WTC11 (cell line): ENCODE data around the gene LTA4H. TPM values are rescaled to one million over a fixed set of nuclear protein-coding genes. Genes with fewer than 3 reads are reported as not detected.

Experiments used
- ATAC-seq: fragments of 200-7000 bp; cut with Tn5 transposase; 2 replicates; pipeline ENCODE4 v1.10.0; 2021; ENCODE audit warnings: mild to moderate bottlenecking, moderate library complexity
- CTCF ChIA-PET: fragments of 300-600 bp; sonication (Branson Sonifier 250); formaldehyde crosslinking; loops from one replicate; lab custom pipeline; 2021; ENCODE audit warnings: antibody characterized with exemption; lab: Charles Lee
- POLR2A ChIA-PET: fragments of 350-600 bp; sonication (Branson Sonifier 250); formaldehyde crosslinking; loops from one replicate; lab custom pipeline; 2021; ENCODE audit warnings: antibody characterized with exemption; lab: Charles Lee
- DNase-seq: peaks from one replicate; pipeline ENCODE4 v3.0.0; 2021; ENCODE audit warnings: low spot score
- H3K27ac Mint-ChIP-seq: 2 replicates; pipeline ENCODE4 v1.8.0; 2021; ENCODE audit warnings: mixed read lengths
- H3K27me3 Mint-ChIP-seq: 2 replicates; pipeline ENCODE4 v1.8.0; 2021; ENCODE audit warnings: low read depth, mild to moderate bottlenecking, moderate library complexity, mixed read lengths
- H3K36me3 Mint-ChIP-seq: 2 replicates; pipeline ENCODE4 v1.8.0; 2021; ENCODE audit warnings: mixed read lengths
- H3K4me1 Mint-ChIP-seq: 2 replicates; pipeline ENCODE4 v1.8.0; 2022; ENCODE audit warnings: mixed read lengths
- H3K4me3 Mint-ChIP-seq: 2 replicates; pipeline ENCODE4 v1.8.0; 2021; ENCODE audit warnings: mild to moderate bottlenecking, moderate library complexity, mixed read lengths
- H3K9me3 Mint-ChIP-seq: 2 replicates; pipeline ENCODE4 v1.8.0; 2021; ENCODE audit warnings: mixed read lengths
- ATF1 ChIP-seq: sonication (generic); formaldehyde crosslinking; IDR thresholded peaks from 2 replicates; pipeline ENCODE4 v1.8.1; 2023; ENCODE audit warnings: mild to moderate bottlenecking, moderate library complexity, missing genetic modification reagents
- CBFB ChIP-seq: sonication (generic); formaldehyde crosslinking; IDR thresholded peaks from 2 replicates; pipeline ENCODE4 v1.8.1; 2022; ENCODE audit warnings: mild to moderate bottlenecking, low read depth, missing genetic modification reagents
- HMGA2 ChIP-seq: fragments of 250-450 bp; sonication (Bioruptor Pico); IDR thresholded peaks from 2 replicates; pipeline ENCODE4 v1.4.0; 2021; ENCODE audit warnings: mild to moderate bottlenecking, moderate library complexity
- JUN ChIP-seq: sonication (generic); formaldehyde crosslinking; IDR thresholded peaks from 2 replicates; pipeline ENCODE4 v1.8.0; 2023; ENCODE audit warnings: mild to moderate bottlenecking, missing genetic modification reagents
- SMAD4 ChIP-seq: sonication (generic); formaldehyde crosslinking; IDR thresholded peaks from 2 replicates; pipeline ENCODE4 v1.8.0; 2022; ENCODE audit warnings: mild to moderate bottlenecking, missing genetic modification reagents
- SOX15 ChIP-seq: fragments of 250-450 bp; sonication (Bioruptor Pico); IDR thresholded peaks from 2 replicates; pipeline ENCODE4 v1.9.0; 2021; ENCODE audit warnings: mild to moderate bottlenecking
- TP53 ChIP-seq: sonication (generic); formaldehyde crosslinking; IDR thresholded peaks from 2 replicates; pipeline ENCODE4 v1.8.1; 2023; ENCODE audit warnings: mild to moderate bottlenecking, missing genetic modification reagents
- ZBTB21 ChIP-seq: sonication (generic); formaldehyde crosslinking; IDR thresholded peaks from 2 replicates; pipeline ENCODE4 v1.8.1; 2023; ENCODE audit warnings: mild to moderate bottlenecking, missing genetic modification reagents, borderline replicate concordance
- ZNF121 ChIP-seq: sonication (generic); formaldehyde crosslinking; IDR thresholded peaks from 2 replicates; pipeline ENCODE4 v1.8.0; 2023; ENCODE audit warnings: missing genetic modification reagents
- ZNF138 ChIP-seq: sonication (generic); formaldehyde crosslinking; conservative IDR thresholded peaks from 2 replicates; pipeline ENCODE4 v1.8.1; 2022; ENCODE audit warnings: mild to moderate bottlenecking, moderate library complexity, missing genetic modification reagents
- ZNF317 ChIP-seq: sonication (generic); formaldehyde crosslinking; IDR thresholded peaks from 2 replicates; pipeline ENCODE4 v1.8.1; 2023; ENCODE audit warnings: low read depth, mild to moderate bottlenecking, moderate library complexity, missing genetic modification reagents, borderline replicate concordance
- total RNA-seq: library from RNA; stranded (reverse); gene quantifications from 3 replicates; pipeline ENCODE4 v1.2.3, GENCODE V29; 2021
- TF ChIP-seq, protein P1 (sequence below): fragments of 250-450 bp; sonication (Bioruptor Pico); IDR thresholded peaks from 2 replicates; pipeline ENCODE4 v1.9.0; 2021; ENCODE audit warnings: mild to moderate bottlenecking, borderline replicate concordance
- TF ChIP-seq, protein P2 (sequence below): sonication (generic); formaldehyde crosslinking; IDR thresholded peaks from 2 replicates; pipeline ENCODE4 v1.8.1; 2022; ENCODE audit warnings: mild to moderate bottlenecking, missing genetic modification reagents, moderate library complexity, borderline replicate concordance
- TF ChIP-seq, protein P3 (sequence below): sonication (generic); formaldehyde crosslinking; IDR thresholded peaks from 2 replicates; pipeline ENCODE4 v1.8.1; 2023; ENCODE audit warnings: mild to moderate bottlenecking, missing genetic modification reagents
- TF ChIP-seq, protein P4 (sequence below): sonication (generic); formaldehyde crosslinking; IDR thresholded peaks from 2 replicates; pipeline ENCODE4 v1.8.1; 2023; ENCODE audit warnings: mild to moderate bottlenecking, missing genetic modification reagents, moderate library complexity

Gene LTA4H
- total RNA-seq, 1 experiment from 2014 or later = 134 TPM

DNA sequence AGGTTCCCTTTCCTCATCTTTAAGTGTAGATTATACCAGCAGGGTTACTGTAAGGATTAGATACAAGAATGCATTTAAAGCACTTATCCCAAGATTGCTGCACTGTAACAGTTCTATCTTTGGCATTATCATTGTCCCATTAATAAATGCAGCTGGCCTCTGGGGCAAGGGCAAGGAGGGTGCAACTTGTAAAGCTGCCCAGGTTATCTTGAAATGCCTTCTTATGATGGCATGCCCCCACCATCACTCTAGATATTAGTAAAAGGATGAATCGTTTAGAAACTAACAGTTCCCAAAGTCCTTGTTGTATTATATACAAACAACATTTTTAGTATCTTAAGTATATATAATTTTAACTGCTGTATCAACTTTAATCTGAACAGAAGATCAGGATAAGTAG is 6.8 kb downstream of the LTA4H start (continued):
- TF ChIP-seq, protein P1, sequence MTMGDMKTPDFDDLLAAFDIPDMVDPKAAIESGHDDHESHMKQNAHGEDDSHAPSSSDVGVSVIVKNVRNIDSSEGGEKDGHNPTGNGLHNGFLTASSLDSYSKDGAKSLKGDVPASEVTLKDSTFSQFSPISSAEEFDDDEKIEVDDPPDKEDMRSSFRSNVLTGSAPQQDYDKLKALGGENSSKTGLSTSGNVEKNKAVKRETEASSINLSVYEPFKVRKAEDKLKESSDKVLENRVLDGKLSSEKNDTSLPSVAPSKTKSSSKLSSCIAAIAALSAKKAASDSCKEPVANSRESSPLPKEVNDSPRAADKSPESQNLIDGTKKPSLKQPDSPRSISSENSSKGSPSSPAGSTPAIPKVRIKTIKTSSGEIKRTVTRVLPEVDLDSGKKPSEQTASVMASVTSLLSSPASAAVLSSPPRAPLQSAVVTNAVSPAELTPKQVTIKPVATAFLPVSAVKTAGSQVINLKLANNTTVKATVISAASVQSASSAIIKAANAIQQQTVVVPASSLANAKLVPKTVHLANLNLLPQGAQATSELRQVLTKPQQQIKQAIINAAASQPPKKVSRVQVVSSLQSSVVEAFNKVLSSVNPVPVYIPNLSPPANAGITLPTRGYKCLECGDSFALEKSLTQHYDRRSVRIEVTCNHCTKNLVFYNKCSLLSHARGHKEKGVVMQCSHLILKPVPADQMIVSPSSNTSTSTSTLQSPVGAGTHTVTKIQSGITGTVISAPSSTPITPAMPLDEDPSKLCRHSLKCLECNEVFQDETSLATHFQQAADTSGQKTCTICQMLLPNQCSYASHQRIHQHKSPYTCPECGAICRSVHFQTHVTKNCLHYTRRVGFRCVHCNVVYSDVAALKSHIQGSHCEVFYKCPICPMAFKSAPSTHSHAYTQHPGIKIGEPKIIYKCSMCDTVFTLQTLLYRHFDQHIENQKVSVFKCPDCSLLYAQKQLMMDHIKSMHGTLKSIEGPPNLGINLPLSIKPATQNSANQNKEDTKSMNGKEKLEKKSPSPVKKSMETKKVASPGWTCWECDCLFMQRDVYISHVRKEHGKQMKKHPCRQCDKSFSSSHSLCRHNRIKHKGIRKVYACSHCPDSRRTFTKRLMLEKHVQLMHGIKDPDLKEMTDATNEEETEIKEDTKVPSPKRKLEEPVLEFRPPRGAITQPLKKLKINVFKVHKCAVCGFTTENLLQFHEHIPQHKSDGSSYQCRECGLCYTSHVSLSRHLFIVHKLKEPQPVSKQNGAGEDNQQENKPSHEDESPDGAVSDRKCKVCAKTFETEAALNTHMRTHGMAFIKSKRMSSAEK (CRISPR knock-in tag) = no peak
- TF ChIP-seq, protein P2, sequence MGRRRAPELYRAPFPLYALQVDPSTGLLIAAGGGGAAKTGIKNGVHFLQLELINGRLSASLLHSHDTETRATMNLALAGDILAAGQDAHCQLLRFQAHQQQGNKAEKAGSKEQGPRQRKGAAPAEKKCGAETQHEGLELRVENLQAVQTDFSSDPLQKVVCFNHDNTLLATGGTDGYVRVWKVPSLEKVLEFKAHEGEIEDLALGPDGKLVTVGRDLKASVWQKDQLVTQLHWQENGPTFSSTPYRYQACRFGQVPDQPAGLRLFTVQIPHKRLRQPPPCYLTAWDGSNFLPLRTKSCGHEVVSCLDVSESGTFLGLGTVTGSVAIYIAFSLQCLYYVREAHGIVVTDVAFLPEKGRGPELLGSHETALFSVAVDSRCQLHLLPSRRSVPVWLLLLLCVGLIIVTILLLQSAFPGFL (CRISPR knock-in tag) = no peak
- TF ChIP-seq HMGA2 (CRISPR knock-in tag) = no peak
- no peak for TF ChIP-seq ATF1
- TF ChIP-seq TP53 = no peak
- TF ChIP-seq, protein P3, sequence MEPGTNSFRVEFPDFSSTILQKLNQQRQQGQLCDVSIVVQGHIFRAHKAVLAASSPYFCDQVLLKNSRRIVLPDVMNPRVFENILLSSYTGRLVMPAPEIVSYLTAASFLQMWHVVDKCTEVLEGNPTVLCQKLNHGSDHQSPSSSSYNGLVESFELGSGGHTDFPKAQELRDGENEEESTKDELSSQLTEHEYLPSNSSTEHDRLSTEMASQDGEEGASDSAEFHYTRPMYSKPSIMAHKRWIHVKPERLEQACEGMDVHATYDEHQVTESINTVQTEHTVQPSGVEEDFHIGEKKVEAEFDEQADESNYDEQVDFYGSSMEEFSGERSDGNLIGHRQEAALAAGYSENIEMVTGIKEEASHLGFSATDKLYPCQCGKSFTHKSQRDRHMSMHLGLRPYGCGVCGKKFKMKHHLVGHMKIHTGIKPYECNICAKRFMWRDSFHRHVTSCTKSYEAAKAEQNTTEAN (CRISPR knock-in tag) = no peak
- TF ChIP-seq ZNF317 (CRISPR knock-in tag) = no peak
- no peak for TF ChIP-seq SMAD4 (CRISPR knock-in tag)
- no peak for TF ChIP-seq JUN (CRISPR knock-in tag)
- TF ChIP-seq SOX15 (CRISPR knock-in tag) = no peak
- TF ChIP-seq ZNF138 (CRISPR knock-in tag) = no peak
- TF ChIP-seq CBFB (CRISPR knock-in tag) = no peak
- TF ChIP-seq, protein P4, sequence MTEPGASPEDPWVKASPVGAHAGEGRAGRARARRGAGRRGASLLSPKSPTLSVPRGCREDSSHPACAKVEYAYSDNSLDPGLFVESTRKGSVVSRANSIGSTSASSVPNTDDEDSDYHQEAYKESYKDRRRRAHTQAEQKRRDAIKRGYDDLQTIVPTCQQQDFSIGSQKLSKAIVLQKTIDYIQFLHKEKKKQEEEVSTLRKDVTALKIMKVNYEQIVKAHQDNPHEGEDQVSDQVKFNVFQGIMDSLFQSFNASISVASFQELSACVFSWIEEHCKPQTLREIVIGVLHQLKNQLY = no peak

DNA sequence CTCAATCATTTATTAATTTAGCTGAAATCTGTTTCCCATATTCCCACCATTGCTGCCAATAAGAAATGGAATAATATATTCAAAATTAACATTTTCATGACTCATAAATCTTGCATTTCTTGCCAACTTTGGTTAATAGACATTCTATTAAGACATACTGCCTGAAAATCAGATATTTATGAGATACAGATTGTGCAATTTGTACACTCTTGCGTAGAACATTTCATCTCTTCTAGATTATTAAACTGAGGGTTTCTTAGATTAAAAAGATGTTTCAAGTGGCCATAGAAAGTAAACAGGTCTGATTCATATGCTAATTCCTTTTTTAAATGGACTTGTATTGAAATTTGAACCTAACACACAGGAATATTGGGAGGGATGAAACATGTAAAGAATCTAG is 9.1 kb downstream of the LTA4H start:
- DNase-seq = no peak
- no peaks in the 10 kb centered on the region for H3K9me3 Mint-ChIP-seq
- H3K27me3 Mint-ChIP-seq = no peaks in the 10 kb centered on the region
- ChIA-PET POLR2A (no interaction called here), CTCF (no interaction called here)
- H3K27ac Mint-ChIP-seq = no peak overlapping the region
- H3K36me3 Mint-ChIP-seq = peaks cover 57% of the 10 kb centered on the region
- no peak for TF ChIP-seq ZBTB21
- H3K4me1 Mint-ChIP-seq = no peaks in the 10 kb centered on the region
- H3K4me3 Mint-ChIP-seq = no peak overlapping the region
- ATAC-seq = no peak

DNA sequence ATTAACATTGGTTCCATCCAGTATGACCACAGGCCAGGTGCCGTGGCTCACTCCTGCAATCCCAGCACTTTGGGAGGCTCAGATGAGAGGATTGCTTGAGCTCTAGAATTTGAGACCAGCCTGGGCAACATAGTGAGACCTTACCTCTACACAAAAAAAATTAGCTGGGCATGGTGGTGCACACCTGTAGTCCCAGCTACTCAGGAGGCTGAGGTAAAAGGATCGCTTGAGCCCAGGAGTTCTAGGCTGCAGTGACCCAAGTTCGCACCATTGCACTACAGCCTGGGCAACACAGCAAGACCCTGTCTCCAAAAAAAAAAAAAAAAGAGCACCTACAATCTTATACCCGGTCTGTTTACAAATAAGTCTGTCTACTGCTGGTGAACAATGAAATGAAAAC is 9.9 kb downstream of the LTA4H start:
- POLR2A ChIA-PET = no interaction called here

More for the DNA sequence above, 9.9 kb downstream of the LTA4H start:
- no peaks in the 10 kb centered on the region for H3K27me3 Mint-ChIP-seq
- H3K4me3 Mint-ChIP-seq = no peak overlapping the region
- peak; percentile 84 for TF ChIP-seq ZNF121 (CRISPR knock-in tag)
- no peak for TF ChIP-seq ZBTB21
- no peaks in the 10 kb centered on the region for H3K4me1 Mint-ChIP-seq
- no peaks in the 10 kb centered on the region for H3K9me3 Mint-ChIP-seq
- H3K27ac Mint-ChIP-seq = no peak overlapping the region
- ATAC-seq (no peak), DNase-seq (no peak)
- H3K36me3 Mint-ChIP-seq = peaks cover 62% of the 10 kb centered on the region
- CTCF ChIA-PET = no interaction called here
